HEK293 (cell line): Measurements from ENCODE around the gene DEAF1.

Experiments used
- CTCF ChIA-PET: fragments of 350-600 bp; formaldehyde crosslinking; extraction: SDS; loops from one replicate; lab custom pipeline; 2021; ENCODE audit warnings: antibody characterized with exemption; lab: Yijun Ruan, JAX
- POLR2A ChIA-PET: fragments of 300-600 bp; formaldehyde crosslinking; extraction: SDS; loops from one replicate; lab custom pipeline; 2020; ENCODE audit warnings: antibody characterized with exemption, inconsistent platforms; lab: Yijun Ruan, JAX
- H3K27ac ChIP-seq: fragments of 200-500 bp; sonication (Bioruptor generic); 2 replicates; pipeline ENCODE4 v1.5.1; 2014; ENCODE audit warnings: low read depth, low read length, control low read depth, inconsistent platforms; ENCODE audit errors: extremely low read depth
- H3K36me3 ChIP-seq, 2 experiments: fragments of 200-500 bp in 1 of 2; sonication (Bioruptor generic) in 1 of 2; 1 replicate in 1 of 2; 2 replicates in 1 of 2; pipeline ENCODE4 v1.5.1; 2014 to 2017; ENCODE audit warnings: inconsistent platforms in 2 of 2, low read length in 2 of 2; ENCODE audit not compliant: control insufficient read depth in 2 of 2, insufficient read depth in 1 of 2
- H3K4me1 ChIP-seq: fragments of 200-500 bp; sonication (Bioruptor generic); 2 replicates; pipeline ENCODE4 v1.5.1; 2014; ENCODE audit warnings: mild to moderate bottlenecking, low read length, inconsistent platforms; ENCODE audit not compliant: control insufficient read depth, insufficient read depth
- H3K4me3 ChIP-seq: 2 replicates; pipeline ENCODE4 v1.5.1; 2011; ENCODE audit warnings: low read depth, mild to moderate bottlenecking, control low read depth, low read length, moderate library complexity
- H3K9me3 ChIP-seq: fragments of 200-500 bp; sonication (Bioruptor generic); 2 replicates; pipeline ENCODE4 v1.5.1; 2014; ENCODE audit warnings: low read depth, low read length, inconsistent platforms; ENCODE audit not compliant: control insufficient read depth, insufficient read depth
- ELK4 ChIP-seq: IDR thresholded peaks from 2 replicates; pipeline ENCODE4 v1.6.1; 2011; ENCODE audit warnings: mild to moderate bottlenecking, low read depth, low read length, borderline replicate concordance
- FEZF1 ChIP-seq: fragments of 450-650 bp; formaldehyde crosslinking; IDR thresholded peaks from 2 replicates; pipeline ENCODE4 v1.5.1; 2016; ENCODE audit warnings: missing biosample characterization, missing genetic modification characterization
- GFI1B ChIP-seq: fragments of 450-650 bp; formaldehyde crosslinking; IDR thresholded peaks from 2 replicates; pipeline ENCODE4 v1.5.1; 2016; ENCODE audit warnings: missing biosample characterization, missing genetic modification characterization
- KLF16 ChIP-seq: fragments of 450-650 bp; formaldehyde crosslinking; IDR thresholded peaks from 2 replicates; pipeline ENCODE4 v1.5.1; 2017; ENCODE audit warnings: missing biosample characterization, missing genetic modification characterization
- KLF7 ChIP-seq: fragments of 450-650 bp; formaldehyde crosslinking; IDR thresholded peaks from 2 replicates; pipeline ENCODE4 v1.5.1; 2016; ENCODE audit warnings: missing biosample characterization, missing genetic modification characterization, borderline replicate concordance
- SALL2 ChIP-seq: fragments of 450-650 bp; formaldehyde crosslinking; IDR thresholded peaks from 2 replicates; pipeline ENCODE4 v1.5.0; 2017; ENCODE audit warnings: missing biosample characterization, mild to moderate bottlenecking, missing genetic modification characterization, borderline replicate concordance
- SP3 ChIP-seq: fragments of 450-650 bp; formaldehyde crosslinking; IDR thresholded peaks from 2 replicates; pipeline ENCODE4 v1.5.1; 2016; ENCODE audit warnings: missing biosample characterization, missing genetic modification characterization
- SP7 ChIP-seq: fragments of 450-650 bp; formaldehyde crosslinking; IDR thresholded peaks from 2 replicates; pipeline ENCODE4 v1.5.1; 2016; ENCODE audit warnings: missing biosample characterization, missing genetic modification characterization
- ZBTB21 ChIP-seq: fragments of 450-650 bp; formaldehyde crosslinking; IDR thresholded peaks from 2 replicates; pipeline ENCODE4 v1.5.1; 2017; ENCODE audit warnings: missing biosample characterization, missing genetic modification characterization
- ZBTB26 ChIP-seq: fragments of 450-650 bp; formaldehyde crosslinking; optimal IDR thresholded peaks from 2 replicates; pipeline ENCODE3; 2016; ENCODE audit warnings: missing biosample characterization, mild to moderate bottlenecking, missing genetic modification characterization
- ZBTB48 ChIP-seq: fragments of 450-650 bp; formaldehyde crosslinking; IDR thresholded peaks from 2 replicates; pipeline ENCODE4 v1.5.1; 2016; ENCODE audit warnings: missing biosample characterization, missing genetic modification characterization
- ZNF169 ChIP-seq: fragments of 450-650 bp; formaldehyde crosslinking; IDR thresholded peaks from 2 replicates; pipeline ENCODE4 v1.5.1; 2016; ENCODE audit warnings: missing biosample characterization, missing genetic modification characterization
- ZNF175 ChIP-seq: fragments of 450-650 bp; formaldehyde crosslinking; IDR thresholded peaks from 2 replicates; pipeline ENCODE4 v1.5.1; 2016; ENCODE audit warnings: missing biosample characterization, missing genetic modification characterization
- ZNF184 ChIP-seq: fragments of 450-650 bp; IDR thresholded peaks from 2 replicates; pipeline ENCODE4 v1.5.1; 2018; ENCODE audit warnings: missing biosample characterization, mild to moderate bottlenecking, missing genetic modification characterization
- ZNF292 ChIP-seq: fragments of 450-650 bp; formaldehyde crosslinking; IDR thresholded peaks from 2 replicates; pipeline ENCODE4 v1.5.1; 2016; ENCODE audit warnings: low read depth, missing biosample characterization, missing genetic modification characterization, borderline replicate concordance
- ZNF302 ChIP-seq: fragments of 450-650 bp; formaldehyde crosslinking; IDR thresholded peaks from 2 replicates; pipeline ENCODE4 v1.5.1; 2016; ENCODE audit warnings: missing biosample characterization, missing genetic modification characterization, low read depth
- ZNF37A ChIP-seq: fragments of 450-650 bp; IDR thresholded peaks from 2 replicates; pipeline ENCODE4 v1.5.1; 2018; ENCODE audit warnings: missing biosample characterization, missing genetic modification characterization
- ZNF416 ChIP-seq: fragments of 450-650 bp; formaldehyde crosslinking; IDR thresholded peaks from 2 replicates; pipeline ENCODE4 v1.5.1; 2016; ENCODE audit warnings: missing biosample characterization, missing genetic modification characterization
- ZNF449 ChIP-seq: fragments of 450-650 bp; formaldehyde crosslinking; IDR thresholded peaks from 2 replicates; pipeline ENCODE4 v1.5.1; 2017; ENCODE audit warnings: missing biosample characterization, mild to moderate bottlenecking, missing genetic modification characterization, moderate library complexity
- ZNF514 ChIP-seq: fragments of 450-650 bp; formaldehyde crosslinking; IDR thresholded peaks from 2 replicates; pipeline ENCODE4 v1.5.1; 2016; ENCODE audit warnings: missing biosample characterization, missing genetic modification characterization
- ZNF544 ChIP-seq: fragments of 450-650 bp; formaldehyde crosslinking; IDR thresholded peaks from 2 replicates; pipeline ENCODE4 v1.5.0; 2017; ENCODE audit warnings: missing biosample characterization, missing genetic modification characterization
- ZNF585B ChIP-seq: fragments of 450-650 bp; formaldehyde crosslinking; IDR thresholded peaks from 2 replicates; pipeline ENCODE4 v1.5.1; 2016; ENCODE audit warnings: missing biosample characterization, missing genetic modification characterization
- ZNF639 ChIP-seq: fragments of 450-650 bp; formaldehyde crosslinking; IDR thresholded peaks from 2 replicates; pipeline ENCODE4 v1.5.1; 2016; ENCODE audit warnings: missing biosample characterization, missing genetic modification characterization
- ZNF747 ChIP-seq: fragments of 450-650 bp; formaldehyde crosslinking; IDR thresholded peaks from 2 replicates; pipeline ENCODE4 v1.5.1; 2016; ENCODE audit warnings: missing biosample characterization, missing genetic modification characterization
- ZSCAN16 ChIP-seq: fragments of 450-650 bp; formaldehyde crosslinking; IDR thresholded peaks from 2 replicates; pipeline ENCODE4 v1.5.1; 2016; ENCODE audit warnings: missing biosample characterization, missing genetic modification characterization

Gene DEAF1

GRCh38 chr11:729492-730074 is 34.6 kb upstream of the DEAF1 start:
- no peak for TF ChIP-seq ZNF585B (tag by site-specific recombination)
- TF ChIP-seq ZNF302: no peak
- no peak for TF ChIP-seq ZNF639
- TF ChIP-seq SALL2 (tag by site-specific recombination): no peak
- TF ChIP-seq KLF16 (tag by site-specific recombination): no peak
- TF ChIP-seq ZNF449: no peak
- no peak for TF ChIP-seq ZNF544 (tag by site-specific recombination)
- no peaks in the 10 kb centered on the region for H3K36me3 ChIP-seq
- ChIA-PET CTCF (interaction anchor here (0.9 to 1.4 kb wide), 2 partner anchors 8 to 9 kb away, joined by 3 read pairs; no protein-coding TSS in a partner anchor), POLR2A (interaction anchor here (1.1 kb wide), 1 partner anchor 14 kb away, joined by 4 read pairs; no protein-coding TSS in a partner anchor)
- H3K27ac ChIP-seq: no peak overlapping the region
- H3K4me3 ChIP-seq: no peak overlapping the region
- H3K9me3 ChIP-seq: no peaks in the 10 kb centered on the region
- H3K4me1 ChIP-seq: no peaks in the 10 kb centered on the region; the same call in 1 of the 2 replicates

GRCh38 chr11:728901-729491 is 34.0 kb upstream of the DEAF1 start:
- TF ChIP-seq SP3 (tag by site-specific recombination) (no peak), ZNF169 (tag by site-specific recombination) (no peak), SP7 (tag by site-specific recombination) (no peak), ZBTB26 (tag by site-specific recombination) (no peak), ZNF175 (no peak), ZBTB48 (tag by site-specific recombination) (no peak), ELK4 (no peak), ZNF184 (tag by site-specific recombination) (no peak), FEZF1 (tag by site-specific recombination) (no peak), GFI1B (tag by site-specific recombination) (no peak), ZNF292 (tag by site-specific recombination) (no peak), KLF7 (no peak), ZSCAN16 (tag by site-specific recombination) (no peak), ZNF514 (tag by site-specific recombination) (no peak), ZNF747 (no peak), ZNF37A (tag by site-specific recombination) (no peak), ZNF416 (tag by site-specific recombination) (no peak), ZBTB21 (tag by site-specific recombination) (no peak)
- Histone ChIP-seq H3K4me1 (no peaks in the 10 kb centered on the region; the same call in 1 of the 2 replicates), H3K9me3 (no peaks in the 10 kb centered on the region), H3K4me3 (no peak overlapping the region), H3K27ac (no peak overlapping the region), H3K36me3 (no peaks in the 10 kb centered on the region)
- CTCF ChIA-PET: interaction anchor here (1.4 to 1.6 kb wide), 3 partner anchors 9 to 173 kb away, joined by 3 to 5 read pairs (median 3); no protein-coding TSS in a partner anchor
- POLR2A ChIA-PET: no interaction called here
